Large intestine (tissue), 1 donor: ENCODE data around the gene CLEC18A. TPM values are rescaled to one million over a fixed set of nuclear protein-coding genes. Genes with fewer than 3 reads are reported as not detected.

Source experiments
- polyA plus RNA-seq: library from polyadenylated mRNA; unstranded; fragments of 120-200 nt; gene quantifications from one replicate; pipeline ENCODE4 v1.2.1, GENCODE V29; 2013

Gene CLEC18A
- polyA plus RNA-seq, 1 donor = 0.99 TPM

Other genes with a start within 250 kb of the CLEC18A start
- 16.9 TPM for gene NQO1, start 224.8 kb upstream of the CLEC18A start, polyA plus RNA-seq
- 55.1 TPM for gene NOB1, start 196.4 kb upstream of the CLEC18A start, polyA plus RNA-seq
- gene WWP2, start 189.0 kb upstream of the CLEC18A start, polyA plus RNA-seq = 40.4 TPM
- gene PDPR, start 163.0 kb downstream of the CLEC18A start, polyA plus RNA-seq = 25.5 TPM
- gene CLEC18C, start 222.5 kb downstream of the CLEC18A start, polyA plus RNA-seq = 0.69 TPM